Activated T-cell treated with anti-CD3 and anti-CD28 coated beads, Interleukin-2, amount 50 U/mL, for 24 hours (primary cell): Measurements from ENCODE around the gene ADAMTS16.

Experiments
- DNase-seq: peaks from one replicate; pipeline ENCODE4 v3.0.0-alpha.2; 2020
- H3K27ac Mint-ChIP-seq: 2 replicates; pipeline ENCODE4 v1.8.0; 2020; ENCODE audit warnings: mild to moderate bottlenecking, mixed read lengths
- H3K27me3 Mint-ChIP-seq: 2 replicates; pipeline ENCODE4 v1.8.0; 2020; ENCODE audit warnings: mixed read lengths
- H3K36me3 Mint-ChIP-seq: 2 replicates; pipeline ENCODE4 v1.8.0; 2020; ENCODE audit warnings: low read depth, mixed read lengths
- H3K4me1 Mint-ChIP-seq: 2 replicates; pipeline ENCODE4 v1.8.0; 2020; ENCODE audit warnings: low read depth, mixed read lengths
- H3K4me3 Mint-ChIP-seq: 2 replicates; pipeline ENCODE4 v1.8.0; 2020; ENCODE audit warnings: mild to moderate bottlenecking, moderate library complexity, mixed read lengths
- H3K9me3 Mint-ChIP-seq: 2 replicates; pipeline ENCODE4 v1.8.0; 2020; ENCODE audit warnings: mixed read lengths

ADAMTS16 gene

GRCh38 chr5:5156471-5157082 is 16.4 kb downstream of the ADAMTS16 start:
- H3K27me3 Mint-ChIP-seq, result peaks cover 8% of the 10 kb centered on the region
- peaks cover 2% of the 10 kb centered on the region for H3K9me3 Mint-ChIP-seq
- DNase-seq, result no peak
- no peak overlapping the region for H3K27ac Mint-ChIP-seq
- H3K4me3 Mint-ChIP-seq, result no peak overlapping the region
- H3K4me1 Mint-ChIP-seq, result peaks cover 3% of the 10 kb centered on the region
- H3K36me3 Mint-ChIP-seq, result no peaks in the 10 kb centered on the region

GRCh38 chr5:5158472-5158895 is 18.4 kb downstream of the ADAMTS16 start:
- Mint-ChIP-seq H3K4me1 (peaks cover 3% of the 10 kb centered on the region), H3K36me3 (no peaks in the 10 kb centered on the region), H3K9me3 (peaks cover 2% of the 10 kb centered on the region), H3K27ac (no peak overlapping the region), H3K27me3 (peaks cover 12% of the 10 kb centered on the region), H3K4me3 (no peak overlapping the region)
- DNase-seq, result no peak

GRCh38 chr5:5159282-5160103 is 19.4 kb downstream of the ADAMTS16 start:
- Mint-ChIP-seq H3K4me1 (peaks cover 3% of the 10 kb centered on the region), H3K27ac (no peak overlapping the region), H3K36me3 (no peaks in the 10 kb centered on the region), H3K9me3 (peaks cover 2% of the 10 kb centered on the region), H3K27me3 (peaks cover 6% of the 10 kb centered on the region), H3K4me3 (no peak overlapping the region)
- DNase-seq, result no peak

GRCh38 chr5:5164163-5164562 is 24.0 kb downstream of the ADAMTS16 start:
- Mint-ChIP-seq H3K27me3 (peaks cover 4% of the 10 kb centered on the region), H3K9me3 (no peaks in the 10 kb centered on the region), H3K4me1 (no peaks in the 10 kb centered on the region), H3K4me3 (no peak overlapping the region), H3K36me3 (no peaks in the 10 kb centered on the region), H3K27ac (no peak overlapping the region)
- DNase-seq, result no peak

GRCh38 chr5:5165541-5166002 is 25.4 kb downstream of the ADAMTS16 start:
- peaks cover 4% of the 10 kb centered on the region for H3K27me3 Mint-ChIP-seq

GRCh38 chr5:5169466-5169865 is 29.3 kb downstream of the ADAMTS16 start:
- Mint-ChIP-seq H3K27ac (no peak overlapping the region), H3K4me3 (no peak overlapping the region), H3K9me3 (no peaks in the 10 kb centered on the region), H3K36me3 (no peaks in the 10 kb centered on the region), H3K4me1 (no peaks in the 10 kb centered on the region), H3K27me3 (no peaks in the 10 kb centered on the region)
- DNase-seq, result no peak

More at GRCh38 chr5:5165541-5166002, 25.4 kb downstream of the ADAMTS16 start:
- no peak for DNase-seq
- H3K4me3 Mint-ChIP-seq, result no peak overlapping the region
- no peaks in the 10 kb centered on the region for H3K4me1 Mint-ChIP-seq
- no peaks in the 10 kb centered on the region for H3K9me3 Mint-ChIP-seq
- no peaks in the 10 kb centered on the region for H3K36me3 Mint-ChIP-seq
- no peak overlapping the region for H3K27ac Mint-ChIP-seq

GRCh38 chr5:5178136-5178535 is 38.0 kb downstream of the ADAMTS16 start:
- H3K4me1 Mint-ChIP-seq, result no peaks in the 10 kb centered on the region
- peaks cover 13% of the 10 kb centered on the region for H3K27me3 Mint-ChIP-seq
- no peak overlapping the region for H3K27ac Mint-ChIP-seq
- H3K4me3 Mint-ChIP-seq, result no peak overlapping the region
- no peaks in the 10 kb centered on the region for H3K36me3 Mint-ChIP-seq
- no peak for DNase-seq
- no peaks in the 10 kb centered on the region for H3K9me3 Mint-ChIP-seq

- Mint-ChIP-seq H3K4me1 (no peaks in the 10 kb centered on the region), H3K36me3 (no peaks in the 10 kb centered on the region), H3K27ac (no peak overlapping the region), H3K9me3 (no peaks in the 10 kb centered on the region), H3K27me3 (peaks cover 17% of the 10 kb centered on the region), H3K4me3 (no peak overlapping the region)
- DNase-seq, result no peak
Measured at GRCh38 chr5:5178580-5178979, 38.5 kb downstream of the ADAMTS16 start.

GRCh38 chr5:5179079-5179478 is 38.9 kb downstream of the ADAMTS16 start:
- DNase-seq, result no peak
- Mint-ChIP-seq H3K27me3 (peaks cover 22% of the 10 kb centered on the region), H3K4me1 (no peaks in the 10 kb centered on the region), H3K27ac (no peak overlapping the region), H3K9me3 (no peaks in the 10 kb centered on the region), H3K4me3 (no peak overlapping the region), H3K36me3 (no peaks in the 10 kb centered on the region)

- no peaks in the 10 kb centered on the region for H3K9me3 Mint-ChIP-seq
- peaks cover 23% of the 10 kb centered on the region for H3K27me3 Mint-ChIP-seq
- no peak for DNase-seq
- no peak overlapping the region for H3K27ac Mint-ChIP-seq
- H3K36me3 Mint-ChIP-seq, result no peaks in the 10 kb centered on the region
- H3K4me3 Mint-ChIP-seq, result no peak overlapping the region
- H3K4me1 Mint-ChIP-seq, result no peaks in the 10 kb centered on the region
Measured at GRCh38 chr5:5179597-5179996, 39.5 kb downstream of the ADAMTS16 start.

GRCh38 chr5:5181650-5182324 is 41.7 kb downstream of the ADAMTS16 start:
- no peaks in the 10 kb centered on the region for H3K36me3 Mint-ChIP-seq
- no peak overlapping the region for H3K27ac Mint-ChIP-seq
- no peak overlapping the region for H3K4me3 Mint-ChIP-seq
- H3K27me3 Mint-ChIP-seq, result peaks cover 24% of the 10 kb centered on the region
- H3K9me3 Mint-ChIP-seq, result no peaks in the 10 kb centered on the region
- no peaks in the 10 kb centered on the region for H3K4me1 Mint-ChIP-seq
- DNase-seq, result no peak

GRCh38 chr5:5182508-5183188 is 42.5 kb downstream of the ADAMTS16 start:
- no peak for DNase-seq
- Mint-ChIP-seq H3K27ac (no peak overlapping the region), H3K9me3 (no peaks in the 10 kb centered on the region), H3K4me1 (no peaks in the 10 kb centered on the region), H3K36me3 (no peaks in the 10 kb centered on the region), H3K27me3 (peaks cover 24% of the 10 kb centered on the region), H3K4me3 (no peak overlapping the region)

GRCh38 chr5:5183189-5183699 is 43.1 kb downstream of the ADAMTS16 start:
- H3K27me3 Mint-ChIP-seq, result peaks cover 24% of the 10 kb centered on the region
- no peak overlapping the region for H3K4me3 Mint-ChIP-seq
- H3K4me1 Mint-ChIP-seq, result no peaks in the 10 kb centered on the region
- no peaks in the 10 kb centered on the region for H3K9me3 Mint-ChIP-seq
- no peak for DNase-seq
- no peaks in the 10 kb centered on the region for H3K36me3 Mint-ChIP-seq
- H3K27ac Mint-ChIP-seq, result no peak overlapping the region

- Mint-ChIP-seq H3K4me1 (no peaks in the 10 kb centered on the region), H3K9me3 (no peaks in the 10 kb centered on the region), H3K27ac (no peak overlapping the region), H3K4me3 (no peak overlapping the region), H3K36me3 (no peaks in the 10 kb centered on the region), H3K27me3 (peaks cover 24% of the 10 kb centered on the region)
- no peak for DNase-seq
Measured at GRCh38 chr5:5183933-5184332, 43.8 kb downstream of the ADAMTS16 start.
